T-cell (primary cell): ENCODE measurements around the gene B4GALT1. TPM values are rescaled to one million over a fixed set of nuclear protein-coding genes. Genes with fewer than 3 reads are reported as not detected.

Source experiments
- ATAC-seq, 4 experiments: fragments of 200-7000 bp in 3 of 4; fragments of 150-1000 bp in 1 of 4; cut with Tn5 transposase; replicated peaks in 1 of 4; 1 replicate in 3 of 4; 2 replicates in 1 of 4; pipeline ENCODE4 v1.10.0; 2021; ENCODE audit warnings: moderate library complexity in 3 of 4, mild to moderate bottlenecking in 2 of 4, moderate number of reproducible peaks in 1 of 4
- CTCF ChIA-PET, 2 donors: fragments of 300-600 bp; sonication (Branson Sonifier 250); formaldehyde crosslinking; loops; one replicate each; lab custom pipeline; 2022; ENCODE audit warnings: antibody characterized with exemption in 2 of 2; lab: Charles Lee
- POLR2A ChIA-PET, 2 donors: fragments of 300-600 bp; sonication (Branson Sonifier 250); formaldehyde crosslinking; loops; one replicate each; lab custom pipeline; 2022; ENCODE audit warnings: antibody characterized with exemption in 2 of 2; lab: Charles Lee
- DNase-seq, 35 experiments: peaks; one replicate each; pipeline versions ENCODE4 v3.0.0 to v3.0.0-alpha.2; 2013 to 2023
- H3K27ac ChIP-seq: one replicate; pipeline ENCODE4 v1.5.1; 2013; ENCODE audit warnings: low read length
- H3K27me3 ChIP-seq, 2 experiments: replicated peaks in 1 of 2; 1 replicate in 1 of 2; 2 replicates in 1 of 2; pipeline versions ENCODE4 v1.6.1 to v1.7.0; 2013; ENCODE audit warnings: low read length in 1 of 2, mixed read lengths in 1 of 2; ENCODE audit not compliant: control insufficient read depth in 2 of 2, insufficient read depth in 2 of 2; ENCODE audit errors: extremely low read depth in 1 of 2
- H3K36me3 ChIP-seq, 2 donors: 1 replicate in 1 of 2; 2 replicates in 1 of 2; pipeline versions ENCODE4 v1.6.1 to v1.7.0; 2013; ENCODE audit warnings: low read length in 1 of 2; ENCODE audit not compliant: control insufficient read depth in 2 of 2, insufficient read depth in 1 of 2; ENCODE audit errors: extremely low read depth in 1 of 2
- H3K4me1 ChIP-seq, 2 experiments: 1 replicate in 1 of 2; 2 replicates in 1 of 2; pipeline versions ENCODE4 v1.6.1 to v1.7.0; 2013; ENCODE audit warnings: low read length in 2 of 2, mixed read lengths in 1 of 2; ENCODE audit not compliant: insufficient read depth in 2 of 2, control insufficient read depth in 1 of 2; ENCODE audit errors: extremely low read depth in 1 of 2
- H3K4me3 ChIP-seq, 2 donors: 1 replicate in 1 of 2; 2 replicates in 1 of 2; pipeline versions ENCODE4 v1.5.1 to v1.7.0; 2013; ENCODE audit warnings: mild to moderate bottlenecking in 2 of 2, low read length in 1 of 2, moderate library complexity in 1 of 2; ENCODE audit not compliant: control insufficient read depth in 1 of 2; ENCODE audit errors: extremely low read depth in 1 of 2
- H3K9me3 ChIP-seq: 2 replicates; pipeline ENCODE4 v1.7.0; 2013
- H3K27ac Mint-ChIP-seq, 2 donors: one replicate each; pipeline ENCODE4 v1.8.0; 2020 to 2021; ENCODE audit warnings: mild to moderate bottlenecking in 2 of 2, mixed read lengths in 2 of 2
- H3K27me3 Mint-ChIP-seq, 2 donors: one replicate each; pipeline ENCODE4 v1.8.0; 2021 to 2022; ENCODE audit warnings: mixed read lengths in 2 of 2
- H3K36me3 Mint-ChIP-seq: one replicate; pipeline ENCODE4 v1.8.0; 2021; ENCODE audit warnings: mixed read lengths
- H3K4me1 Mint-ChIP-seq, 3 donors: one replicate each; pipeline ENCODE4 v1.8.0; 2020 to 2022; ENCODE audit warnings: mixed read lengths in 3 of 3, mild to moderate bottlenecking in 1 of 3
- H3K4me3 Mint-ChIP-seq, 3 donors: one replicate each; pipeline ENCODE4 v1.8.0; 2020 to 2022; ENCODE audit warnings: mild to moderate bottlenecking in 3 of 3, mixed read lengths in 3 of 3, moderate library complexity in 3 of 3
- H3K9me3 Mint-ChIP-seq, 3 donors: one replicate each; pipeline ENCODE4 v1.8.0; 2020 to 2022; ENCODE audit warnings: mixed read lengths in 3 of 3
- WGBS: methylation state at CpG from one replicate; pipeline ENCODE4 v1.1.5; 2013; ENCODE audit warnings: missing lambda C conversion rate; ENCODE audit not compliant: insufficient coverage; 5-methylcytosine and 5-hydroxymethylcytosine counted together
- total RNA-seq, 35 experiments: library from RNA in 6 of 35; stranded (reverse) in 6 of 35; fragments of 120-200 nt in 1 of 35; gene quantifications; one replicate each; pipeline versions ENCODE4 v1.2.1 to v1.2.4 and lab custom pipeline; 2013 to 2026

The B4GALT1 gene
- total RNA-seq, 5 donors from 2014 or later (not counting 1 experiment from before 2014, with no cell fraction given), result 33.2 to 85.3 (median 44.1) TPM

- no peak overlapping the region for H3K4me3 ChIP-seq
- Mint-ChIP-seq H3K27me3 (peaks cover 4 to 5% of the 10 kb centered on the region in 2 donors), H3K9me3 (no peaks in the 10 kb centered on the region), H3K4me3 (no peak overlapping the region), H3K4me1 (no peaks in the 10 kb centered on the region), H3K36me3 (no peaks in the 10 kb centered on the region), H3K27ac (peak overlapping the region in 1 of 2 donors; percentile 39)
- 81% methylated on average over 6 of the region's 11 CpGs for WGBS
- no peaks in the 10 kb centered on the region for H3K36me3 ChIP-seq
- ChIA-PET CTCF (no interaction called here), POLR2A (no interaction called here)
- no peaks in the 10 kb centered on the region for H3K9me3 ChIP-seq
- no peak for DNase-seq
- no peak for ATAC-seq
- H3K27ac ChIP-seq, result no peak overlapping the region
- peaks cover 0 to 2% of the 10 kb centered on the region in 2 experiments for H3K27me3 ChIP-seq
- H3K4me1 ChIP-seq, result no peaks in the 10 kb centered on the region
Observed at GRCh38 chr9:33185406-33185805, 18.3 kb upstream of the B4GALT1 start.

GRCh38 chr9:33184963-33185362 is 17.8 kb upstream of the B4GALT1 start:
- no peak overlapping the region for H3K27ac Mint-ChIP-seq
- Histone ChIP-seq H3K4me3 (no peak overlapping the region), H3K9me3 (no peaks in the 10 kb centered on the region), H3K27me3 (peaks cover 0 to 2% of the 10 kb centered on the region in 2 experiments), H3K27ac (no peak overlapping the region), H3K36me3 (no peaks in the 10 kb centered on the region), H3K4me1 (no peaks in the 10 kb centered on the region)
- ChIA-PET CTCF (interaction anchor here in 1 of 2 donors (0.6 kb wide), 1 partner anchor 112 kb away, joined by 4 read pairs; no protein-coding TSS in a partner anchor), POLR2A (no interaction called here)
- DNase-seq, result no peak
- H3K4me3 Mint-ChIP-seq, result no peak overlapping the region
- H3K4me1 Mint-ChIP-seq, result no peaks in the 10 kb centered on the region
- peaks cover 4 to 5% of the 10 kb centered on the region in 2 donors for H3K27me3 Mint-ChIP-seq
- H3K36me3 Mint-ChIP-seq, result no peaks in the 10 kb centered on the region
- WGBS, result no CpG with 5 or more reads among the region's 2 CpGs
- no peaks in the 10 kb centered on the region for H3K9me3 Mint-ChIP-seq
- ATAC-seq, result no peak

- Mint-ChIP-seq H3K36me3 (no peaks in the 10 kb centered on the region), H3K4me3 (no peak overlapping the region), H3K27me3 (peaks cover 4 to 5% of the 10 kb centered on the region in 2 donors), H3K4me1 (peaks cover 0 to 2% (median 0%) of the 10 kb centered on the region in 3 donors), H3K9me3 (no peaks in the 10 kb centered on the region), H3K27ac (no peak overlapping the region)
- no CpG with 5 or more reads among the region's 2 CpGs for WGBS
- no peak overlapping the region for H3K4me3 ChIP-seq
- H3K27me3 ChIP-seq, result peaks cover 0 to 2% of the 10 kb centered on the region in 2 experiments
- H3K4me1 ChIP-seq, result no peaks in the 10 kb centered on the region
- H3K36me3 ChIP-seq, result no peaks in the 10 kb centered on the region
- CTCF ChIA-PET, result no interaction called here
- POLR2A ChIA-PET, result interaction anchor here in 1 of 2 donors (0.5 kb wide), 1 partner anchor 154 kb away, joined by 6 read pairs; no protein-coding TSS in a partner anchor
- DNase-seq (no peak), ATAC-seq (no peak)
- H3K9me3 ChIP-seq, result no peaks in the 10 kb centered on the region
- no peak overlapping the region for H3K27ac ChIP-seq
Observed at GRCh38 chr9:33182519-33182918, 15.4 kb upstream of the B4GALT1 start.

GRCh38 chr9:33180526-33181184 is 13.5 kb upstream of the B4GALT1 start:
- Histone ChIP-seq H3K27me3 (peaks cover 0 to 2% of the 10 kb centered on the region in 2 experiments), H3K36me3 (no peaks in the 10 kb centered on the region), H3K4me1 (no peaks in the 10 kb centered on the region), H3K27ac (no peak overlapping the region), H3K9me3 (no peaks in the 10 kb centered on the region), H3K4me3 (no peak overlapping the region)
- no CpG with 5 or more reads among the region's 8 CpGs for WGBS
- no peak for ATAC-seq
- no peaks in the 10 kb centered on the region for H3K36me3 Mint-ChIP-seq
- H3K27me3 Mint-ChIP-seq, result peaks cover 4 to 5% of the 10 kb centered on the region in 2 donors
- no peaks in the 10 kb centered on the region for H3K9me3 Mint-ChIP-seq
- CTCF ChIA-PET, result interaction anchor here in 1 of 2 donors (0.6 kb wide), 1 partner anchor 108 kb away, joined by 3 read pairs; no protein-coding TSS in a partner anchor
- no peak overlapping the region for H3K27ac Mint-ChIP-seq
- no peak for DNase-seq
- H3K4me3 Mint-ChIP-seq, result no peak overlapping the region
- POLR2A ChIA-PET, result no interaction called here
- H3K4me1 Mint-ChIP-seq, result peaks cover 0 to 2% (median 0%) of the 10 kb centered on the region in 3 donors

GRCh38 chr9:33178972-33179697 is 12.0 kb upstream of the B4GALT1 start:
- H3K27me3 Mint-ChIP-seq, result peaks cover 3 to 4% of the 10 kb centered on the region in 2 donors
- peaks cover 0 to 2% (median 0%) of the 10 kb centered on the region in 3 donors for H3K4me1 Mint-ChIP-seq
- no peaks in the 10 kb centered on the region for H3K36me3 Mint-ChIP-seq
- peak in 3 of 4 experiments; percentile 47 to 68 (median 64) for ATAC-seq
- H3K27ac Mint-ChIP-seq, result peak overlapping the region in 1 of 2 donors; percentile 34
- Histone ChIP-seq H3K36me3 (no peaks in the 10 kb centered on the region), H3K27ac (no peak overlapping the region), H3K4me1 (no peaks in the 10 kb centered on the region), H3K27me3 (no peaks in the 10 kb centered on the region), H3K4me3 (no peak overlapping the region), H3K9me3 (no peaks in the 10 kb centered on the region)
- no peaks in the 10 kb centered on the region for H3K9me3 Mint-ChIP-seq
- POLR2A ChIA-PET, result interaction anchor here in 1 of 2 donors (0.6 kb wide), 1 partner anchor 895 kb away, joined by 3 read pairs; no protein-coding TSS in a partner anchor
- 78% methylated on average over 3 of the region's 3 CpGs for WGBS
- no peak overlapping the region for H3K4me3 Mint-ChIP-seq
- DNase-seq, result peak in 4 of 35 experiments; percentile 24 to 52 (median 28)
- CTCF ChIA-PET, result interaction anchor here in 1 of 2 donors (0.5 kb wide), 1 partner anchor 79 kb away, joined by 6 read pairs; no protein-coding TSS in a partner anchor

- Histone ChIP-seq H3K4me1 (no peaks in the 10 kb centered on the region), H3K36me3 (no peaks in the 10 kb centered on the region), H3K4me3 (no peak overlapping the region), H3K27me3 (no peaks in the 10 kb centered on the region), H3K9me3 (no peaks in the 10 kb centered on the region), H3K27ac (no peak overlapping the region)
- Mint-ChIP-seq H3K27ac (no peak overlapping the region), H3K4me3 (no peak overlapping the region), H3K27me3 (peaks cover 3 to 4% of the 10 kb centered on the region in 2 donors), H3K9me3 (no peaks in the 10 kb centered on the region), H3K4me1 (peaks cover 0 to 2% (median 0%) of the 10 kb centered on the region in 3 donors), H3K36me3 (no peaks in the 10 kb centered on the region)
- DNase-seq (no peak), ATAC-seq (no peak)
- POLR2A ChIA-PET, result interaction anchor here in 1 of 2 donors (0.7 kb wide), 1 partner anchor 27 kb away, joined by 6 read pairs; no protein-coding TSS in a partner anchor
- CTCF ChIA-PET, result interaction anchor here in 1 of 2 donors (0.6 kb wide), 1 partner anchor 71 kb away, joined by 3 read pairs; no protein-coding TSS in a partner anchor
Observed at GRCh38 chr9:33177639-33178038, 10.5 kb upstream of the B4GALT1 start.
